Astrocyte (in vitro differentiated cells and primary cell): ENCODE data around the gene GID8.

Source experiments
- EZH2 ChIP-seq: IDR thresholded peaks from 2 replicates; pipeline ENCODE4 v1.6.1; 2012; ENCODE audit warnings: mild to moderate bottlenecking, low read length, inconsistent platforms; ENCODE audit not compliant: insufficient read depth
- TF ChIP-seq, protein P1 (sequence below): IDR thresholded peaks from 2 replicates; pipeline ENCODE4 v1.5.1; 2011; ENCODE audit warnings: low read depth, mild to moderate bottlenecking, inconsistent platforms, low read length, moderate library complexity; ENCODE audit not compliant: insufficient read depth

DNA sequence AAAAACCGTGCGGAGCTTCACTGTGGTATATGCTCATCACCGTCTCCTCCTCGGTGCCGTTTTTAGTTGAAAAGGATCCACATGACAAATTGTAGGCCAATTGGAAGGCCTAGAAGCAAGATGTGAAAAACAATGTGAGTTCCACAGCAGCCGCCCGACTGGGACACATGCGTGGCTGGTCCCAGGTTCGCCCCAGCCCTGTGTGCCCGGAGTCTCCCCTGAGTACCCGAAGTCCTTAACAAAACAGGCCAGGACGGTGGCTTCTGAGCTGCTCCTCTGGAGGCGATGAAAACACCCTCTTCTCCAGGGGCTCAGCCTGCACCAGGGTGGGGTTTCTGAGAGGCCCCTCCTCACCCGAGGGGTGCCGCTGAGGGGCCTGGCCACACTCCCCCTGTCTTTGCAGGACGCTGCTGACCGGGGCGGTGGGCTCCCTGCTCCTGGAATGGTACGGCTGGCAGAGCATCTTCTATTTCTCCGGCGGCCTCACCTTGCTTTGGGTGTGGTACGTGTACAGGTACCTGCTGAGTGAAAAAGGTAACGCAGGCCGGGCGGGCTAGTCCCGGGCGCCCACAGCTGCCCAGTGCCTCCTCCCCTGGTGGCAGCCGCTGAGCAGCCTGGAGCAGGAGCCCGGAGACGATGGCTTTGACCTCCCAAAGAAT is 24.4 kb downstream of the GID8 start:
- TF ChIP-seq, protein P1, sequence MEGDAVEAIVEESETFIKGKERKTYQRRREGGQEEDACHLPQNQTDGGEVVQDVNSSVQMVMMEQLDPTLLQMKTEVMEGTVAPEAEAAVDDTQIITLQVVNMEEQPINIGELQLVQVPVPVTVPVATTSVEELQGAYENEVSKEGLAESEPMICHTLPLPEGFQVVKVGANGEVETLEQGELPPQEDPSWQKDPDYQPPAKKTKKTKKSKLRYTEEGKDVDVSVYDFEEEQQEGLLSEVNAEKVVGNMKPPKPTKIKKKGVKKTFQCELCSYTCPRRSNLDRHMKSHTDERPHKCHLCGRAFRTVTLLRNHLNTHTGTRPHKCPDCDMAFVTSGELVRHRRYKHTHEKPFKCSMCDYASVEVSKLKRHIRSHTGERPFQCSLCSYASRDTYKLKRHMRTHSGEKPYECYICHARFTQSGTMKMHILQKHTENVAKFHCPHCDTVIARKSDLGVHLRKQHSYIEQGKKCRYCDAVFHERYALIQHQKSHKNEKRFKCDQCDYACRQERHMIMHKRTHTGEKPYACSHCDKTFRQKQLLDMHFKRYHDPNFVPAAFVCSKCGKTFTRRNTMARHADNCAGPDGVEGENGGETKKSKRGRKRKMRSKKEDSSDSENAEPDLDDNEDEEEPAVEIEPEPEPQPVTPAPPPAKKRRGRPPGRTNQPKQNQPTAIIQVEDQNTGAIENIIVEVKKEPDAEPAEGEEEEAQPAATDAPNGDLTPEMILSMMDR: no peak
- TF ChIP-seq EZH2: no peak
